HG03521 (cell line): ENCODE results near the gene ADAMTS2.
"Not testable (repeated sequence)": the region's sequence is repeated elsewhere in the genome, so short reads cannot be mapped to it uniquely, and the experiment has no call there.

Experiments
- ATAC-seq: cut with Tn5 transposase; IDR thresholded peaks from one replicate; pipeline ENCODE4 v1.9.1; 2021; ENCODE audit warnings: mild to moderate bottlenecking, moderate library complexity; ENCODE audit not compliant: unreplicated experiment

Gene ADAMTS2

DNA sequence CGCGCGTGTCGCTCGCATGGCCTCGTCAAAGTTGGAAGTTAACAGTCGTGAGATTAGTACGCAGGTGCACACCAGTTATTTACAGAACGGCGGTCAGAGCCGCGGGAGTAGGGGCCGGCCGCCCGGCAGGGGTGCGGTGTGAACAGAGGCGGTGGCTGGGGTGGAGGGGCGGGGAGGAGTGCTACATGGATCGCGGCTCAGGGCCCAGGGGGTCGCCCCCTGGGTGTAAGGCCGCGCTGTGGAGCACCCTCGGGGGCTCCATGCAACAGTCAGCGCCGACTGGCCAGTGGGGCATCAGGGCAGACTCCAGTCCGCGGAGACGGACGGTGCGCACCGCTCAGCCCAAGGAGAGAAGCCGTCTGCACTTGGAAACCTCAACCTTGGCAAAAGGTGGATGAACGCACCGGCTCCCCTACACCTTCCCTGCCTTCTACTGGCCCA, 224.8 kb downstream of the ADAMTS2 start:
- no peak for ATAC-seq

DNA sequence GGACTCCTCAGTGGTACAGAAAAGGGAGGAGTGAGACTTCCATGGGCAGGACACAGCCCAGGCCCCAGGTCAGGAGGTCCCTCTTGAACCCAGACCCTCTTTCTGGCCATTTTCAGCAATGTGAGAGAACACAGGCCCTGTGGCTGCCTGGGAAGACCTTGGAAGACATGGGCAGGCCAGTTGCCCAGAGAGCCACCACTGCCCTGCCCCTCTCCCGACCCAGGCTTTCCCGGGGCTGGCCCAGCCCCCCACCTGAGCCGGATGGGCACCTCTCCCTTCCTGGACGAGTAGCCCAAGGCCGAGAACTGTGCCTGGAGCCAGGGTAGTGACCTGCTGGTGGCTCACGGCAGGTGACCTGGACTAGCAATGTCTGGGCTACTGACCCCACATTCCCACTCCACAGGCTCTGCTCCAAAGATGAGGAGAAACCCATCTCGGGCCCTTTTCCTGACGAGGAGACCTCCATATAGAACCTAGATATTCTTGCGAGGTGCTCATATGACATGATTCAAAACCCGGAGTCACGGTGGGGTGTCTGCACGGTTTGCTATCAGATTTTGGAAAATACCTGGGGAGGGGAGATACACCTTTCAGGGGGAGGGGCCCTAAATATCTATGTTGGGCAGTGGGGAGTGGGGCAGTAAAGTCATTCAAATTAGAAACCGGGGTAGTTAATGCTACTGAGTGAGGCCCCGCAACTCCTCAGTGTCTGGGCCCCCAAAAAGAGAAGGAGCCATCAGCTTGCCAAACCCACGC, 225.7 kb downstream of the ADAMTS2 start:
- no peak for ATAC-seq

DNA sequence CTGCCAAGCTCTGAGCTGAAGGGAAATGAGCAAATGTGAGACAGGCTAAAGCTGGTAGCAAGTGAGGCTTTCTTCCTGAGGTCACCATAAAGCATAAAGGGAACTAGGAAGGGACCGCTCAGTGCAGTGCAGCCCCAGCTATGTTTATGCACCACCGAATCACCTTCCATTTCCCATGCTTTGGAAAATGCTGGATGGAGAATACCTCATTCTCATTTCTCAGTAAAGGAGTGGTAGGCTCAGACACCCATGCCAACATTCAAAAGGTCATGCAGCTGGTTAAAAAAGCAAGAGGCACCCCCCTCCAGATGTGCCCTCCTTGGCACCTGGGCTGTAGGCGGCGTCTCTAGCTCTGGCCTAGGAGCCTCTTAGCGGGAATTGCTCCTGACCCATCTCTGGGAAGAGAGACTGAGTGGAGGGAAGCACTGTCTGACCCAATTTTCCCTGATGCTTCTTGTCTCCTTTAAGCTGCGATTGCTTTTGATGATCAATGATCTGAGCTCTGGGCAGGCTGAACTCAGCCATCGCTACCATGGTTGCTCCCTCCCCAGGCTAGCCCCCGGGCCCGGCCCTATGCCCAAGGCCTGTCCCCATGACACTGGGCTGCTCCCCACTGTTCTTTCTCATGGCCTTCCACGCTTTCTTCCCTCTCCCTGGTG, 226.4 kb downstream of the ADAMTS2 start:
- no peak for ATAC-seq

DNA sequence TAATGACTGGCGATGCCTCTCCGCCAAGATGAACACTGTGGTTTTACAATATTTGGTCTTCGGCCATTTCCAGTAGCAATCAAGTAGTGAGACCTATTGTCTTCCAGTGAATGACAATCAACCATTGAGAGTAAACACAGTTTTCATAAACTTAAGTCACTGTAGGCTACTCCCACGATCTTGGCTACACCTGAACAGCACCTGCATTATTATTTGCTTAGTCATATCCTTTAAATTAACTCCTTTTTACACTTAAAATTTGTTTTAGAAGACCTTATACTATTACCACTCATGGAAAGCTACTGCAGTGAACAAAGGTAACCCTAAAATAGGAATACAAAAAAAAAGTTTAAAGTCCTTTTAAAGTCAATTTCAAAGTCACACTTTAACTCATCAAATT, 226.9 kb downstream of the ADAMTS2 start:
- no peak for ATAC-seq

DNA sequence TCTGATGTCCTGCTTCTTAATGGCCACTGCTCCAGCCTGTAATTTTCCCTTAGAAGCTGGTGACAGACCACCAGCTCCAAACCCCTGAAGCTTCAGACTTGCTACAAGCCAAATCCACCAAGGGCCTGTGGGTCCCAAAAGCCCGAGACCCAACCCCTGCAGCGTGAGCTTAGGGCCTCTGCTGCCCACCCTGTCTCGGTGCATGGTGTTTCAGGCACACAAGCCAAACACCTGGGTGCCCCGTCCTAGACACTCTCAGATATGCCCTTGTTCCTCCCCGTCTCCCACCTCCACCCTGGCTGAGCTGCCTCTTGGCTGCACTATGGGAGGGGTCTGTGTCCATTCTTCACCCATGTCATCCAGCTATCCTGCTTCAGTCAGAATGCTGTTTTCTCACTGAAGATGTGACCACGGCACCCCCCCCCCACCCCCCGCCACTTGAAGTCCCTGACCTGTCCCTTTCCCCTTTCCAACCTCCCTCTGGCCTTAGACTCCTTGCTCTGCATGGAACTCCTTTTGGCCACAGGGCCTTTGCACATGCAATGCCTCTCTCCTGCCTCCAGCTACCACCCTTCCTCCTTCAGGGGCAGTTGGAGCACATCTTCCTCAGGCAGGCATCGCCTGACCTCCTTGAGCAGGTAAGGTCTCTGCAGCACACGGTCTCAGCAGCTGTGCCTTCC, 229.3 kb downstream of the ADAMTS2 start:
- ATAC-seq: no peak

DNA sequence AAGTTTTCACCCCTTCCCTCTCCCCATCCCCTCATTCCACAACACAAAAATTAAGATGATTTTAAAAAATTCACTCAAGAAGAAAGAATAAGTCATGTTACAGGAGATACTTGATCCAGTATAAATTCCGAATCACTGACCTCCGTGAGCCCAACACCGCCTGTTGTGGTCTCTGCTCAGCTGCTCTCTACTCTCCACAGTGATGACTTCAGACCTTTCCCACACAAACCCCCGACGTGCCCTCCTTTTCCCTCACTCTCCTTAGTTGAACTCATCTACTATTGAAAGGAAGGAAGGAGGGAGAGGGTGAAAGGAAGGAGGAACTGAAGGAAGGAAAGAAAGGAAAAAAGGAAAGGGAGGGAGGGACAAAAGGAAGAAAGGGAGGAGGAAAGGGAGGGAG, 230.0 kb downstream of the ADAMTS2 start:
- no peak for ATAC-seq

DNA sequence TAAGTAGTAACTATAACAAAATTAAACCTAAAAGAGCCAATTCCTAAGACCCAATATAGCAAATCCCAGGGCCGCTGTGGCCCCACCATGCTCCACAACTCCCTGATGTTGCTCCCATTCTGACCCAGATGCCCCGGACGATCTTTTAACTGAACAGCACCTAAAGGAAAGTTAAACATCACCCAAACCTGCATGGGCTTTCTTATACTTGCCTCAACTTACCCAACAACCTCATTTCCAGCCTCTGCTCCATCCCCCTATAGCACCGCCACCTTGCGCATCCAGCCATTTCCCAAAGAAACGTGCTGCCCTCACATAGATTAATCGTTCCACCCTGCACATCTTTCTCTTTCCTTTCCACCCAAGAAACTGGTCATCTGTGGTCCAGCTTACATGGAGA, 230.5 kb downstream of the ADAMTS2 start:
- no peak for ATAC-seq

DNA sequence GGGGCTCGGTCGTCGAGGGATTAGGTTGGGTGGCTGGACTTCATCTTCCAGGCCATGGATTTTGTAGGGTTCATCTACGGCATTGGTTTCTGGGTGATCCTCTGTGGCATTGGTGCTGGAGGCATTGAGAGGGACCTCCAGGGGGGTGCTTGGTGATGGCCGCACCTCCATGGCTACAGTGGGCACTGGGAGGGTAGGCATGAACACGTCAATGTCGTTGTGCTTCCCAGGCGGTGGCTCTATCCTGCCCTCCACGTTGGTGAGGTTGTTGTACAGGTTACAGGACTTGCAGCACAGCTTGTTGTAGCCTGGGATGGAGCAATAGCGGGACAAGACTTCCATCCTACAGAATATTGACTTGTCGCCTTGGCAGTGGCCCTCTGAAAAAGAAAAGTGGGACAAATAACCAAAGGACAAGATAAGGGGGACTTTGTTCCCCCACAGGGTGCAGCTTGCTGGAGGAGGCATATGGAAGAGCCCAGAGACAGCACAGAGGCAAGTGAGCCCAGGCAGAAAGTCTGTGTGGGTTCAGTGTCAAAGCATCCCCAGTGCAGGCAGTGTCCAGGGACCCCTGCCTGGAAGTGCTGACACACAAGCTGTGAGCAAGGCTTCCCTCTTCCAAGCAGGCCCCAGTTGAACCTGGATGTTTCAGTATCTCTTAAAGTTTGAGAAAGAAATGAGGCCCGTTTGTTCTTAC, 231.2 kb downstream of the ADAMTS2 start:
- no peak for ATAC-seq

DNA sequence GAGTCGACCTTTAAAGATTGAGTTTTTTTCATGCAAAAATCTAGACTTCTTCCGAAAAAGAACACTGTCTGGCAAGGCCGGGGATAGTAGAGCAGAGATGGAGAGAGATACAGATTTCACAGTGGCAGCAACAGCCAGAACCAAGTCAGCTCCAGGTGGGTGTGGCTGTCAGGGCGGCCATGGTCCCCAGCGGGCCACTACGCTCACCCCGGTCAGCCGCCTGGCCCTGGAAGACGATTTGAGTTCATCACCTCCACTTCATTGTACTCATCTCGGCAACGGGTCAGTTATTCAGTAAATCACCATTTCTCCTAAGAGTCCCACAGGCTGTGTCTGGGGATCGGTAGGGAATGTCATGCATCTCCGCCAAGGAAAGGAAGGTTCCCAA, 232.1 kb downstream of the ADAMTS2 start:
- no peak for ATAC-seq

DNA sequence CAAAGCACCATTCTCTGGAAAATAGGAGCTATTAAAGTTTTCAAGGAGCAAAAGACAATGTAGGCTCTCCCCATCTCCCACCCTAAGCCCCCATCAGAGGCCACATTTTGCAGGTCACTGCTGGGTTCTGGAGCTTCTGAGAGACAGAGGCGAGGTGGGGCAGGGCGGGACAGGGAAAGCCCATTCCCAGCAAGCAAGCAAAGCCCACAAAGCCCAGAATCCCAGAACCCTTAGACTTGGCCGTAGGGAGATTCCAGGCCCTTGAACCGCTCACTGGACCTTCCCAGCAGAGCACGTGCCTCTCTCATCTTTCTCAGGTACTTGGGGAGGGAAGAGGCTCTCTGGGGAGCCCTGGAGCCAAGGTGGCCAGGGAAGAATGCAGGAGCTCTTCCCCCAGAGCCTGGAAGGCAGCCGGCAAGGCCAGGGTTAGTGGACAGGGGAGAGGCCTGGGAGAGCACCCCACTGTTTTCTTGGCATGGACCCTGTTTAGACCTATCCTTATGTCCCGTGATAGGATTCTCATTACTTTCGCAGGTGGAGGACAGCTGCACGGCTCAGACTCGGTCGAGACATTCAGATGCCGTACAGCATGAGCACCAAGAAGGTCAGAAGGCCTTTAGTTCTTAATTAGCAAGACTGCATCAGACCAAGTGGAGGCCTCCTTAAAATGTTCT, 232.7 kb downstream of the ADAMTS2 start:
- ATAC-seq: no peak

DNA sequence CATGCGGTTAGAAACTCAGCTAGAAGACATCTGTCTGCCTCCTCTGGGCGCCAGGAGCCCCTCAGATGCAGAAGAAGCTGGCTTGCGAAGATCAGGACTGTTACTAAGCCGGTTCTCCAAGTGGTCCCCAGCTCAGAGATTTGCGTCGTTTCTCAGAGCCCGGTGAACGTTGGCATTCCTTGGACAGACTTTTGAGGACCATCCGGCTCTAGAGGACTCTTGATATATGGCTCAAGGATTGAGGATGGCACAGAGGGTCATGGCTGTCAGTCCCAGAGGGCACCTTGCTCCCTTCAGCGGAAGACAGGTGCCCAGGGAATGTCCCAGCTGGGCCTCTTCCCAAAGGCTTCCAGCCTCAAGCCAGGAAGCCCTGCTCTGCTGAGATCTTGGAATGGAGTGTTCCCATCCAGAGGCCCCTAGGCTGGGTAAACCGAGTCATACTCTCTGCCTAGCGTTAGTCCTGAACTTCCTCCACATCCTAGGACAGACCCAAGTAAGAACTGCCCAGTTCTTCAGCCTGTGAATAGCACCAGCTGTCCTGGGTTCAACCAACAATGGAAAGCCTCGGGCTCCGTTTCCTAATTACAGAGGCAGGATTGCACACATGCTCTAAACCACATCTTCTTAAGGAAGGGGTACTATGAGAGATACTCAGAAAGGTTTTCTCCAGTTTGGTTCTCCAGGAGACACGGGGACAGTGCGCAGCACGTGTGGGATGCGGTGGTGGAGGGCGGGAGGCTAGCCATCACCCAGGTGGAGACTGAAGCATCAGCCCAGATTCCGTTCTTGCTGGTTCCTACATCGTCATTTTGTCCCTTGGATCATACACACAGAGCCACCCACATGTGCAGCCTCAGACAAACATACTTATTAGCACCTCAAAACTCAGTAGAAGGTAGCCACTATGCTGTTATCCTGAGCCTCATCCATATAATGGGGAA, 233.7 kb downstream of the ADAMTS2 start:
- ATAC-seq: no peak

DNA sequence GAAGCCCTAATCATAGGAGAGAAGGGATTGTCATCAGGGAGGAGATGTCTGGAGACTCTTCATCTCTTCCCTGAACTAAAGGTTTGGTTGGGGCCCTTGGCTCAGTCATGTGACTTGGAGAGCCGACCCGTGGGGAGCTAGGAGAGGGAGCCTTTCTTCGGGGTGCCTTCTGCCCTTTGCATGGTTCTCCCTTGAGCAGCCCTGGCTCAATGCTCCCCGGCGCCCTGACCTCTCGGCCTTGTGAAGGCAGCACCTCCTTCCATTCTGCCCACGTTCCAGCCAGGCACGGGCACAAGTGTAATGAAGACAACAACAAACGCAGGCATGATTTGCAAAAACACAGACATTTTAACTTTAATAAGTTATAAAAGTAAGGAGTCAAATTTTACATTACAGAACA, 234.7 kb downstream of the ADAMTS2 start:
- ATAC-seq: no peak

DNA sequence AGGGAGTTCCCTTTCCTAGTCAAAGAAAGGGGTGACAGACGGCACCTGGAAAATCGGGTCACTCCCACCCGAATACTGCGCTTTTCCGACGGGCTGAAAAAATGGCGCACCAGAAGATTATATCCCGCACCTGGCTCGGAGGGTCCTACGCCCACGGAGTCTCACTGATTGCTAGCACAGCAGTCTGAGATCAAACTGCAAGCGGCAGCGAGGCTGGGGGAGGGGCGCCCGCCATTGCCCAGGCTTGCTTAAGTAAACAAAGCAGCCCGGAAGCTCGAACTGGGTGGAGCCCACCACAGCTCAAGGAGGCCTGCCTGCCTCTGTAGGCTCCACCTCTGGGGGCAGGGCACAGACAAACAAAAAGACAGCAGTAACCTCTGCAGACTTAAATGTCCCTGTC, 244.0 kb downstream of the ADAMTS2 start:
- ATAC-seq: not testable (repeated sequence)

DNA sequence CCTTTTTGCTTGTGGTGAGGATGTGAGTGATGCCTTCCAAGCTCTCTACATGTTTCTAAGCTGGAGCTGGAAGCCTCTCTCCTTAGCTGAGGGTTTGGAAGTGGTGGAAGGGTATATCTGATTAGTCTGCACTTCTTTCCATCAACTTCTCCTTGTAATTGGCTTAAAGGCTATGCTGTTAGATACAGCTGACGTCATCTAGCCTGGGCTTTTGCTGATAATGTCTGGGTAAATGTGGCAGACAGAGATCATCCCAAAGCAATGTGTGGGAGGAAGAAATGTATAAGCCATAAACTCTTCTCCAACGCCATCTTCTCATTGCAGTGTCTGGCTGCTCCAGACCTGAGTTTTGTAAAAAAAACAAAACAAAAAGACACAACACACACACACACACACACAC, 255.8 kb downstream of the ADAMTS2 start:
- ATAC-seq: no peak

DNA sequence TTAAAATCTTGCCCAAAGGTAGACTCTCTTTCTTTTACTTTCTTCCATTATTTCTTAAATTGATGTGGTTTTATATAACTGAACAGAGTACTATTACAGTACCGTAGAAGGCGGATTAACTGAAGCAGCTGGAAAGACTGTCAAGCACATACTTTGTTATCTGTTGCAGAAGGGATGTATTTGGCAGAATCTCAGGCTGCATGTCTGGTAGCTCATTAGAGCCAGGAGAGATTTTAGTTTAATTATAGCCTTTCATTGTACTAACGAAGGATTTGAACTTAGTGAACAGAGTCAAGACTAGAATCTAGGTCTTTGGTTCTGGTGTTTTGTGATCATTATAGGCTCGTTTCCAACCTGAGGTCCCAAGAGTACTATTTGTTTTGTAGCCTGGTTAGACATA, 264.5 kb downstream of the ADAMTS2 start:
- ATAC-seq: no peak

DNA sequence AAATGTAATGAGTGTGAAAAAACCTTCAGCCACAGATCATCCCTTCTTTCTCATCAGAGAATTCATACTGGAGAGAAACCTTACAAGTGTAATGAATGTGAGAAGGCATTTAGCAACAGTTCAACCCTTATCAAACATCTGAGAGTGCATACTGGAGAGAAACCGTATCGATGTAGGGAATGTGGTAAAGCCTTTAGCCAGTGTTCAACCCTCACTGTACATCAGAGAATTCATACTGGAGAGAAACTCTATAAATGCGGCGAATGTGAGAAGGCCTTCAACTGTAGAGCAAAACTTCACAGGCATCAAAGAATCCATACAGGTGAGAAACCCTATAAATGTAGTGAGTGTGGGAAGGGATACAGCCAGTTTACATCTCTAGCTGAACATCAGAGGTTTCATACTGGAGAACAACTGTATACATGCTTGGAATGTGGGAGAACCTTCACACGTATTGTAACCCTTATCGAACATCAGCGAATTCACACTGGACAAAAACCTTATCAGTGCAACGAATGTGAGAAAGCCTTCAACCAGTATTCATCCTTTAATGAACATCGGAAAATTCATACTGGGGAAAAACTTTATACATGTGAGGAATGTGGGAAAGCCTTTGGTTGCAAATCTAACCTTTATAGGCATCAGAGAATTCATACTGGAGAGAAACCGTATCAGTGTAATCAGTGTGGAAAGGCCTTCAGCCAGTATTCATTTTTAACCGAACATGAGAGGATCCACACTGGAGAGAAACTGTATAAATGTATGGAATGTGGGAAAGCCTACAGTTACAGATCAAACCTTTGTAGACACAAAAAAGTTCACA, 265.9 kb downstream of the ADAMTS2 start:
- ATAC-seq: no peak

DNA sequence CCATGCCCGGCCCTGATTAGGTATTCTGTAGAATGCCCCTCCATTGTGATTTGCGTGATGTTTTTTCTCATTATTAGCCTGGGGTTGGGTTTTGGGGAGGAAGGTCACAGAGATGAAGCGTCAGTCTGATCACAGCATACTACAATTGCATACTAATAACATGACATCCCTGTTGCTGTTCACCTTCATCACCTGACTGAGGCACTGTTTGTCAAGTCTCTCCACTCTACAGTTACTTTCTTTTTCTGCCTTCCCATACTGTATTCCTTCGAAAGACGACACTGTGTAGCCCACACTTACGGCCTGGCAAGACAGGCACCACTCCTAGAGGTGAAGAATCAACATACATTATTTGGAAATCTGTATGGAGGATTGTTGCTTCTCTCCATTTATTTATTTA, 279.6 kb downstream of the ADAMTS2 start:
- no peak for ATAC-seq

DNA sequence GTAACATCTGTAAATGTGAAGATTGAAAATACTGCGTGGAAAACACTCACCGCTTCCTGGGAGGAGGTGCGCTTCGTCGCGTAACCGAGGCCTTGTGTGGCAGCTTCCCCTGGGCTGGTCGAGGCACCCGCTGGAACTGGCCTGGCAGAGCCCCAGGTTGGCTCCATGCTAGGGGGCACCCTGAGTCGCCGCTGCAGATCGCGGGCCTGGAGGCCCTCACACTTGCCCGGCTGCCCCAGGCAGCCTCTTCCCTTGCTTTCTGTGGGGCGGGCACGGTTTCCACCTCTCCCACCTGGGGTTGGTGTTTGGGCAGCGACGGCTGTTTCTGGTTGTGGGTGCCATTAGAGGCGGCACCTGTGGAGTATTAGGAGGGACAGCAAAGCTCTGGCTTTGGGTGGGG, 284.2 kb downstream of the ADAMTS2 start:
- ATAC-seq: no peak
